ENCODE data around the gene GNLY. TPM values are rescaled to one million over a fixed set of nuclear protein-coding genes. Genes with fewer than 3 reads are reported as not detected.

GNLY gene
- total RNA-seq, 1 donor from 2014 or later, result 330 TPM

GRCh38 chr2:85741211-85741832 lies 47.2 kb downstream of the GNLY start:
- intact Hi-C loops (cut with micrococcal nuclease), result no loop called here

- intact Hi-C loops (cut with micrococcal nuclease), result no loop called here
These were observed 47.8 kb downstream of the GNLY start for GRCh38 chr2:85741833-85742455.

- intact Hi-C loops (cut with micrococcal nuclease), result no loop called here
These were observed 49.3 kb downstream of the GNLY start for GRCh38 chr2:85743304-85743978.

- intact Hi-C loops (cut with micrococcal nuclease), result no loop called here
These were observed 49.9 kb downstream of the GNLY start for GRCh38 chr2:85744055-85744454.

- intact Hi-C loops (cut with micrococcal nuclease), result no loop called here
These were observed 50.8 kb downstream of the GNLY start for GRCh38 chr2:85744741-85745601.

- intact Hi-C loops (cut with micrococcal nuclease), result no loop called here
These were observed 51.5 kb downstream of the GNLY start for GRCh38 chr2:85745619-85746018.

GRCh38 chr2:85746321-85747004 lies 52.3 kb downstream of the GNLY start:
- intact Hi-C loops (cut with micrococcal nuclease), result no loop called here

GRCh38 chr2:85747441-85747840 lies 53.3 kb downstream of the GNLY start:
- intact Hi-C loops (cut with micrococcal nuclease), result no loop called here

GRCh38 chr2:85748039-85748734 lies 54.0 kb downstream of the GNLY start:
- intact Hi-C loops (cut with micrococcal nuclease), result no loop called here

Other genes starting within 250 kb of the GNLY start
- 288 and 294 TPM in 2 replicates for gene MAT2A, start 155.2 kb upstream of the GNLY start, total RNA-seq
- gene GGCX, start 132.9 kb upstream of the GNLY start, total RNA-seq, result 23.9 and 26.4 TPM in 2 replicates
- 146 and 147 TPM in 2 replicates for gene VAMP8, start 116.8 kb upstream of the GNLY start, total RNA-seq
- 60.8 and 68.7 TPM in 2 replicates for gene VAMP5, start 109.9 kb upstream of the GNLY start, total RNA-seq
- gene RNF181, start 98.6 kb upstream of the GNLY start, total RNA-seq, result 111 and 122 TPM in 2 replicates
- 4.4 and 4.7 TPM in 2 replicates for gene TMEM150A, start 91.7 kb upstream of the GNLY start, total RNA-seq
- 44.8 and 45.2 TPM in 2 replicates for gene C2orf68, start 82.3 kb upstream of the GNLY start, total RNA-seq
- gene USP39, start 78.2 kb upstream of the GNLY start, total RNA-seq, result 76.3 and 81.8 TPM in 2 replicates
- gene SFTPB, start 26.2 kb upstream of the GNLY start, total RNA-seq, result not detected in 2 replicates
- gene ATOH8, start 59.6 kb downstream of the GNLY start, total RNA-seq, result 1.8 and 2.1 TPM in 2 replicates
- gene ST3GAL5, start 194.6 kb downstream of the GNLY start, total RNA-seq, result 54.7 and 56.7 TPM in 2 replicates